NCI-H1105 treated with DMSO at 0.1 percent for 48 hours (cell line): Measurements from ENCODE around the gene TK1.

Experiments used
- DNase-seq: peaks from one replicate; lab custom pipeline; 2025; lab: John Stamatoyannopoulos, UW

The TK1 gene

DNA sequence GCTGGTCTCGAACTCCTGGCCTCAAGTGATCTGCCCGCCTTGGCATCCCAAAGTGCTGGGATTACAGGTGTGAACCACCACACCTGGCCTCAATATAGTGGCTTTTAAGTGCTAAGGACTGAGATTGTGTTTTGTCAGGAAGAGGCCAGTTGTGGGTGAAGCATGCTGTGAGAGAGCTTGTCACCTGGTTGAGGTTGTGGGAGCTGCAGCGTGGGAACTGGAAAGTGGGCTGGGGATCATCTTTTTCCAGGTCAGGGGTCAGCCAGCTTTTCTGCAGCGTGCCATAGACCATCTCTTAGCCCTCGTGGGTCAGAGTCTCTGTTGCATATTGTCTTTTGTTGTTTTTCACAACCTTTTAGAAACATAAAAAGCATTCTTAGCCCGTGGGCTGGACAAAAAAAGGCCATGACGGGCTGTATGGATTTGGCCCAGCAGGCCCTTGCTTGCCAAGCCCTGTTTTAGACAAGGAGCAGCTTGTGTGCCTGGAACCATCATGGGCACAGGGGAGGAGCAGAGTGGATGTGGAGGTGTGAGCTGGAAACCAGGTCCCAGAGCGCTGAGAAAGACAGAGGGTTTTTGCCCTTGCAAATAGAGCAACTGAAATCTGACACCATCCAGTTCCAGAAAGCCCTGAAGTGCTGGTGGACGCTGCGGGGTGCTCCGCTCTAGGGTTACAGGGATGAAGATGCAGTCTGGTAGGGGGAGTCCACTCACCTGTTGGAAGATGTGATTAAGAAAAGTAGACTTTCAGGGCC, 32.7 kb upstream of the TK1 start:
- DNase-seq = no peak

DNA sequence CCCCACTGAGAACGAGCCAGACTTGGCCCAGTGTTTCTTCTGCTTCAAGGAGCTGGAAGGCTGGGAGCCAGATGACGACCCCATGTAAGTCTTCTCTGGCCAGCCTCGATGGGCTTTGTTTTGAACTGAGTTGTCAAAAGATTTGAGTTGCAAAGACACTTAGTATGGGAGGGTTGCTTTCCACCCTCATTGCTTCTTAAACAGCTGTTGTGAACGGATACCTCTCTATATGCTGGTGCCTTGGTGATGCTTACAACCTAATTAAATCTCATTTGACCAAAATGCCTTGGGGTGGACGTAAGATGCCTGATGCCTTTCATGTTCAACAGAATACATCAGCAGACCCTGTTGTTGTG, 27.8 kb upstream of the TK1 start:
- DNase-seq = no peak

- DNase-seq = peak; percentile 81
Measured at GRCh38 chr17:78214016-78214705, 27.3 kb upstream of the TK1 start, which contains the start of gene BIRC5. TSS of gene BIRC5 (plus strand) at chr17:78214253. CDS start at chr17:78214317, 64 bp downstream.

DNA sequence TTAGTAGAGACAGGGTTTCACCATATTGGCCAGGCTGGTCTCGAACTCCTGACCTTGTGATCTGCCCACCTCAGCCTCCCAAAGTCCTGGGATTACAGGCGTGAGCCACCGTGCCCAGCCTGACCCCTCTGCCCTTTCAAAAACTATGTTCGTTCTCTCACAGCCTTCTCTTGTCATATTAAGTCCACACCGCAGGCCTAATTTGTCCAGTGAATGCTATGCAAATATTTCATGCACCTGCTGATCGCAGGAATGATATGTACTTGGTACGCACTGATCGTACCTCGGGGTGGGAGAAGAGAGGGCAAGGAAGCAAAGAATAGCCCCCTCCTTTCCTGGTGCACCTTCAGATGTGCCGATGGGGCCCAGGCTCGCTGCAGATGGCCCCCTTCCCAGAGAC, 24.2 kb upstream of the TK1 start:
- no peak for DNase-seq

- DNase-seq = no peak
Measured at GRCh38 chr17:78210111-78210510, 23.3 kb upstream of the TK1 start.

GRCh38 chr17:78208486-78208885, 21.6 kb upstream of the TK1 start:
- no peak for DNase-seq

GRCh38 chr17:78206298-78206697, 19.4 kb upstream of the TK1 start:
- DNase-seq = no peak

GRCh38 chr17:78205124-78205775, 18.4 kb upstream of the TK1 start:
- DNase-seq = no peak

DNA sequence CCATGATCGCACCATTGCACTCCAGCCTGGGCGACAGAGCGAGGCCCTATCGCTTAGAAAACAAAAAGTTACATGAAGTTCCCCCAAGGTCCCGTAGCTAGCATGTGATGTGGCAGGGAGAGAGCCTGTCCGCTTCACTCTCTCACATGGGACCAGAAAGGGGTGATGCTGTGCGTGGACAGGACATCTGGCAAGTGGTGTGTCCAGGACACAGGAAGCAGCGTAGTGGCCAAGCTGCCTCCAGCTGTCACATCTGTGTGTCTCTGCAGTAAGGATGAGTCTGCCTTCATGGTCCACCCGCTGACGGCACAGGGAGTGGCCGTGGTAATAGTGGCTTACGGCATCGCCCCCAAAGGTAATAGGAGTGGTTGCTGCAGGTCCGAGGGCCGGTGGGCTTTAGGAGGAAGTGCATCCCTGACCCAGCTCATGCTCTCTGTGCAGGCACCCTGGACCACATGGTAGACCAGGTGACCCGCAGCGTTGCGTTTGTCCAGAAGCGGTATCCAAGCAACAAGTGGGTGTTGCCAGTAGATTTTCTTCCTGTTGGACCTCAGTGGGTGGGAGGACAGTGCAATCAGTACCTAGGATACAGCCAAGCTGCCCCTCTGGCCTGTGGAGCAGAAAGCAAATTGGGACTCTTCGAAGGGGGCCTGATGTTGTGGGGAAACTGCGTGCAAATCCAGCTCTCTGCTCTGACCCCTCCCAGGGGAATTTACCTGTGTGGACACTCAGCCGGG, 17.7 kb upstream of the TK1 start:
- no peak for DNase-seq

DNA sequence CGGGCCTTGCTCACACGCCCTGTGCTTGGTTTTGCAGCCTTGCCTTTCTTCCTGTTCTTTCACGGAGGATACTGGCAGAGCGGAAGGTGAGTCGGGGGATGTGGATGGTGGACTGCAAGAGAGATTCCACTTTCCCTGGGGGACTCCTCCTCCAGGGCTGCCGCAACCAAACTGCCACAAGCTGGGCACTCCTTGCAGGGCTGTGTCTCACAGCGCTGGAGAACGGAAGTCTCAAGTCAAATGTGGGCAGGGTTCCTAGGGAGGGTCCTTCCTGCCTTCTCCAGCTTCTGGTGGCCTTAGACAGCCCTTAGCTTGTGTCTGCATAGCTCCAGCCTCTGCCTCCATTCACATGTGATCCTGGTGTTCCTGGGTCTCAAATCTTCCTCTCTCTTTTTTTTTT, 15.8 kb upstream of the TK1 start:
- DNase-seq = no peak

GRCh38 chr17:78200451-78200850, 13.6 kb upstream of the TK1 start:
- no peak for DNase-seq

DNA sequence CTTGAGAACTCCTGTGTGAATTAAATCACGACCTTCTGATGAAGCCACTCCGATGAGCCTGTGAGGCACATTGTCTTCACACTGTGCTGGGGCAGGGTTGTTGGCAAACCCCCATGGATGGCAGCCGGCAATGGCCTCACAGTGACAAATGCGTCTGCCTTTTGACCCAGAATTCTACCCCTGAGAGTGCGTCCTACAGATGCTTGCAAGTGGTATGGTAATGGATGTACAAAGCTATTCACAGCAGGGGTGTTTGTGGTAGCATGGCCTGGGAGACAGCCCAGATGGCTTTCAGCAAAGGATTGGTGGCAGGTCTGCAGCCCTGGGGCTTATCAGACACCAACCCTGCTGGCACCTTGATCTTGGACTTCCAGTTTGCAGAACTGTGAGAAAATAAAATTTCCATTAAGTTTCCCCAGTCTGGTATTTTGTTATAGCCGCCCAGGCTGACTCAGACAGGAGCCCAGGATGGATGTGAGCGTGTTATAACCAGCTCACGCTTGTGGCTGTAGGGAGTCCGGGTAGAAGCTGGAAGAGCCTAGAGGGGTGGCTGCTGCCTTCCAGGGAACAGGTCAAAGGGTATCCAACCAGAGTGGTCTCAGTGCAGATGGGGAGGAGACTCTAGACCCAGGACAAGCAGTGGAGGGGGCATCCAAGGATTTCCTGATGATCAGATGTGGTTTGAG, 10.4 kb upstream of the TK1 start:
- no peak for DNase-seq

GRCh38 chr17:78196716-78197115, 9.9 kb upstream of the TK1 start:
- no peak for DNase-seq

- DNase-seq = no peak
Measured at GRCh38 chr17:78185981-78186691, 716 bp downstream of the TK1 start.

DNA sequence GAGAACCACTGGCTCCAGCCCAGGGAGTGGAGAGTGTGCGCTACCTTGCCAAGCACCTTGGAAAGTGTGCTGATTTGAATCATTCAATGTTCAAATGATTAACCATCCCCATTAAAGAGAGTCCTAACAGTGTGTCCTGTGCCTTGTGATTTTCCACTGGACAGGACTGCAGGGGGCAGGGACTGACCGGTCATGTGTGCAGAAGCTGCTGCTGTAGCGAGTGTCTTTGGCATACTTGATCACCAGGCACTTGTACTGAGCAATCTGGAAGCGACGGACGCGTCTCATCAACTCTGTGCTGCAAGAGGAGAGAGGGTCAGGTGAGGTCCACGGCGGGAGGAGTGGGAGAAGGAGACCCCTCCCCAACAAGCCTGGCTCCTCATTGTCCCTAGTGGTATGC, 2.0 kb downstream of the TK1 start:
- DNase-seq = no peak

DNA sequence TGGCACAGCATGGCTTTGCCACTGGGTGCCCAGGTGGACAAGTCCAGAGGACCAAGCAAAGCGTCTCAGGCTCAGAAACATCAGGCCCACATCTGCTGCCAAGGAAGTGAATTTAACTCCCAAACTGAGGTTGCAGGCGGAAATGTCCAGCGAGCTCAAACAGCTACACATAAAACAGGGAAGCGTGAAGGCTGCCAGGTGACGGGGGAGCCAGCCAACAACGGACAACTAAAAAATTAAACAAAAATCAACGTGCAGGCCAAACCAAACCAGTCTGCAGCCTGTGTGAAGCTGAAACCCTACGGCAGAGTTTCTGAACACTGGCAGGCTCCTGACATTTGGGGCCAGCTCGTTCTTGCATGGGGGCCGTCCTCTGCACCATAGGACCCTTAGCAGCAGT, 2.5 kb downstream of the TK1 start:
- DNase-seq = no peak

- DNase-seq = no peak
Measured at GRCh38 chr17:78183916-78184315, 2.9 kb downstream of the TK1 start.

- DNase-seq = no peak
Measured at GRCh38 chr17:78182504-78182903, 4.3 kb downstream of the TK1 start.

- no peak for DNase-seq
Measured at GRCh38 chr17:78180508-78180907, 6.3 kb downstream of the TK1 start.

- no peak for DNase-seq
Measured at GRCh38 chr17:78180083-78180482, 6.8 kb downstream of the TK1 start.

GRCh38 chr17:78179372-78179771, 7.5 kb downstream of the TK1 start:
- DNase-seq = no peak
